Kidney tubule cell (primary cell): ENCODE results near the gene CHST11.

Source experiments
- DNase-seq: peaks from one replicate; pipeline ENCODE4 v3.0.0-alpha.2; 2018; ENCODE audit warnings: low spot score

Gene CHST11

GRCh38 chr12:104653730-104654664 is 197.2 kb downstream of the CHST11 start:
- DNase-seq, result no peak

GRCh38 chr12:104654665-104655609 is 198.2 kb downstream of the CHST11 start:
- DNase-seq, result no peak

- no peak for DNase-seq
These were observed 199.6 kb downstream of the CHST11 start for GRCh38 chr12:104656383-104656782.

- no peak for DNase-seq
These were observed 200.2 kb downstream of the CHST11 start for GRCh38 chr12:104656921-104657320.

- DNase-seq, result no peak
These were observed 201.2 kb downstream of the CHST11 start for GRCh38 chr12:104657726-104658484.

- DNase-seq, result no peak
These were observed 202.3 kb downstream of the CHST11 start for GRCh38 chr12:104659058-104659457.

- no peak for DNase-seq
These were observed 205.5 kb downstream of the CHST11 start for GRCh38 chr12:104662203-104662602.

GRCh38 chr12:104662908-104663307 is 206.2 kb downstream of the CHST11 start:
- DNase-seq, result no peak

GRCh38 chr12:104664351-104664750 is 207.6 kb downstream of the CHST11 start:
- no peak for DNase-seq

- peak; percentile 26 for DNase-seq
These were observed 208.5 kb downstream of the CHST11 start for GRCh38 chr12:104665296-104665695.

GRCh38 chr12:104667139-104667538 is 210.4 kb downstream of the CHST11 start:
- DNase-seq, result no peak

GRCh38 chr12:104668274-104668718 is 211.5 kb downstream of the CHST11 start:
- DNase-seq, result no peak

GRCh38 chr12:104669089-104669721 is 212.5 kb downstream of the CHST11 start:
- DNase-seq, result no peak

- peak; percentile 20 for DNase-seq
These were observed 213.1 kb downstream of the CHST11 start for GRCh38 chr12:104669851-104670337.

GRCh38 chr12:104670439-104671408 is 214.0 kb downstream of the CHST11 start:
- DNase-seq, result peak; percentile 29

GRCh38 chr12:104671409-104672095 is 214.8 kb downstream of the CHST11 start:
- peak; percentile 99 for DNase-seq

GRCh38 chr12:104672096-104672445 is 215.3 kb downstream of the CHST11 start:
- no peak for DNase-seq

- DNase-seq, result peak; percentile 98
These were observed 215.9 kb downstream of the CHST11 start for GRCh38 chr12:104672501-104673265.

GRCh38 chr12:104673294-104673693 is 216.5 kb downstream of the CHST11 start:
- no peak for DNase-seq
